Measurements from ENCODE around the gene ANTKMT. TPM values are rescaled to one million over a fixed set of nuclear protein-coding genes. Genes with fewer than 3 reads are reported as not detected.
"Not testable (repeated sequence)": the region's sequence is repeated elsewhere in the genome, so short reads cannot be mapped to it uniquely, and the experiment has no call there.

The ANTKMT gene
- total RNA-seq, 2 experiments from 2014 or later: 8.4 to 9.3 TPM

DNA sequence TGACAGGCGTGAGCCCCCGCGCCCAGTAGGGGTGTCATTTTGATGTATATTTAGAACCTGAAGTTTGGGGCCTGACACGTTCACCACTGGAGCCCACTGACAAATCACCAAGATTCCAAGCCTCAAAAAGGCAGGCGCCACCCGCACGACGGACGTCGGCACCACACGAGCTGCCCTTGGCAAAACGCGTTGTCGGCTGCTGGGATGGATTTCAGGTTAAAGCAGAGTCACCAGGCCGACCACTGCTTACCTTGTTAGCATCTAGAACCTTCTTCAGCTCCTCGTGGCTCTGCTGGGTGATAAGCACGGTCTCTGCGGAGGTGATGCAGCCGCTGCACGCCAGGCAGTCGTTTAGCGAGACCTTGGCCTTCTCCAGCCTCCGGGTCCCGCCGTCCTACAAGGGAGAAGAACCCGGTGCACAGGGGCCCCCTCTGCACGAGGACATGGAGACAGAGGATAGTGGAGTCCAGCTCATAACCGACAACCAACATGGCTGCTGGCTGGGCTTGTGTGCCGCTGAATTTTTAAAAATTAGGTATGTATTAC is 16.1 kb downstream of the ANTKMT start:
- DNase-seq: no peak
- H3K27me3 Mint-ChIP-seq: no peaks in the 10 kb centered on the region
- H3K4me3 Mint-ChIP-seq: no peak overlapping the region
- H3K36me3 Mint-ChIP-seq (ENCODE audit: low read depth): peaks cover 32% of the 10 kb centered on the region
- no peak overlapping the region for H3K27ac Mint-ChIP-seq
- no peaks in the 10 kb centered on the region for H3K9me3 Mint-ChIP-seq
- ChIA-PET CTCF (interaction anchor here (1.0 to 1.5 kb wide), 4 partner anchors 22 to 48 kb away, joined by 3 to 7 read pairs (median 4); partner anchors contain the start of gene METRN), POLR2A (interaction anchor here (1.2 kb wide), 1 partner anchor 47 kb away, joined by 4 read pairs; the partner anchor contains the start of gene WDR24)
- peaks cover 36% of the 10 kb centered on the region for H3K4me1 Mint-ChIP-seq

DNA sequence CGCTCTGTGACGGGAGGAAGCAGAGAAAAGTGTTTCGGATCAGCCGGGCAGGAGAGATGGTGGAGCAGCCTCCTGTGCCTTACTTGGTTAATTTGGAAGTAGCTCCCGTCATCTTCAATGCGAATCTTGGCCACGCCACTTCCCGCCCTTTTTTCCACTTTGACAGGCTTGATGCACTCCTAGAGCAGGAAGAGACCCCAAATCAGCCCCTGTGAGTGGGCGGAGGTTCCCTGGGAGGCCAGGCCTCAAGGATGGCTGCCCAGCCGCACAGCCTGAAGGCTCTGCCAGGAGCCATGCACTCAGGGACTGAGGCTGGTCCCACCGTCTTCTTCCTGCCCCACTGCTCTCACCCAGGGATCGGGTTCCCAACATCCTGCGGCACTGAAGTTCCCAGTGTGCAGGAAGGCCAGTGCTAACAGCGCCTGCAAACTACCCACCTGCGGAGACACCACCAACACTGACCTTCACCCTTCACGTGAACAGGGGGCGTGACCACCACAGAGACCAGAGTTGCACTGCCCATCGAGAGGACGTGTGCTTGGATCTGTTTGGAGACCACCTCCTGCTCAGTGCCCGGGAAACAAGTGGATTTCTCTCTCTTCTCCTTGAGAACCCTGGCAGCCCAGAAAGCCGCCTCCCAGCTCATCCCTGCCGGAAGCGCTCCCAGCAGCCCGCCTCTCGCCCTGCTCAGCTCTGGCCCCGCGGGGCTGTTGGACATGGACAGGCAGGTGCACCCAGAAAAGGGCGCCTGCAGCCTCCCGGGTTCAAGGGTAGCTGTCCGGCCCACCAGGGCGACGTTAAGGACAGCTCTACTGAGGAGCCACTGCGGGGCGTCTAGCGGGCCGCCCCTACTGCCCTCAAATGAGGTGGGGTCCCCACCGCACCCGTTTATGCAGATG is 18.9 kb downstream of the ANTKMT start:
- CTCF ChIA-PET: interaction anchor here (1.0 to 2.2 kb wide), 5 partner anchors 12 to 28 kb away, joined by 3 to 10 read pairs (median 5); partner anchors contain the start of gene ANTKMT
- H3K4me3 Mint-ChIP-seq: peak overlapping the region; percentile 77
- no peaks in the 10 kb centered on the region for H3K9me3 Mint-ChIP-seq
- H3K27ac Mint-ChIP-seq: peak overlapping the region; percentile 31
- peaks cover 36% of the 10 kb centered on the region for H3K4me1 Mint-ChIP-seq
- H3K27me3 Mint-ChIP-seq: no peaks in the 10 kb centered on the region
- no peak for DNase-seq
- H3K36me3 Mint-ChIP-seq (ENCODE audit: low read depth): peaks cover 24% of the 10 kb centered on the region
- POLR2A ChIA-PET: interaction anchor here (0.6 to 2.1 kb wide), 8 partner anchors 9 to 565 kb away, joined by 3 to 10 read pairs (median 4); partner anchors contain the start of genes ANTKMT, CHTF18 and RPUSD1

DNA sequence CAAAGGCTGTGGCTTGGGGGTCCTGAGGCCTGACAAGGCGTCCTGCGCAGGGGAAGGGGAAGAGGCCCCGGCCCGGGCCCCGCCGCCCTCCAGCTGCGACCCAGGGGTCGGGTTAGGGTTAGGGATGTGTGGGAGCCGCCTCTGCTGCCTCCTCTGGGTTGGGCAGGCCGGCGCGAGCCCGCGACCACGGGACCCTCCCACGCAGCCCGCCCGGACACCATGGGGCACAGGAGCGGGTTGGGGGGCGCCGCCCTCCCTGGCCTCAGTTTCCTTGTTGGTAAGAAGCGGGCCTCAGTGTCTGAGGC is 19.5 kb downstream of the ANTKMT start:
- DNase-seq: no peak
- POLR2A ChIA-PET: interaction anchor here (0.6 to 2.1 kb wide), 9 partner anchors 10 to 564 kb away, joined by 3 to 10 read pairs (median 4); partner anchors contain the start of genes ANTKMT, CHTF18 and RPUSD1
- no peaks in the 10 kb centered on the region for H3K9me3 Mint-ChIP-seq
- H3K4me1 Mint-ChIP-seq: peaks cover 32% of the 10 kb centered on the region
- peak overlapping the region; percentile 77 for H3K4me3 Mint-ChIP-seq
- H3K27me3 Mint-ChIP-seq: no peaks in the 10 kb centered on the region
- peaks cover 20% of the 10 kb centered on the region for H3K36me3 Mint-ChIP-seq (ENCODE audit: low read depth)
- H3K27ac Mint-ChIP-seq: peak overlapping the region; percentile 65
- CTCF ChIA-PET: interaction anchor here (1.0 to 2.2 kb wide), 5 partner anchors 12 to 29 kb away, joined by 3 to 10 read pairs (median 5); partner anchors contain the start of gene ANTKMT

DNA sequence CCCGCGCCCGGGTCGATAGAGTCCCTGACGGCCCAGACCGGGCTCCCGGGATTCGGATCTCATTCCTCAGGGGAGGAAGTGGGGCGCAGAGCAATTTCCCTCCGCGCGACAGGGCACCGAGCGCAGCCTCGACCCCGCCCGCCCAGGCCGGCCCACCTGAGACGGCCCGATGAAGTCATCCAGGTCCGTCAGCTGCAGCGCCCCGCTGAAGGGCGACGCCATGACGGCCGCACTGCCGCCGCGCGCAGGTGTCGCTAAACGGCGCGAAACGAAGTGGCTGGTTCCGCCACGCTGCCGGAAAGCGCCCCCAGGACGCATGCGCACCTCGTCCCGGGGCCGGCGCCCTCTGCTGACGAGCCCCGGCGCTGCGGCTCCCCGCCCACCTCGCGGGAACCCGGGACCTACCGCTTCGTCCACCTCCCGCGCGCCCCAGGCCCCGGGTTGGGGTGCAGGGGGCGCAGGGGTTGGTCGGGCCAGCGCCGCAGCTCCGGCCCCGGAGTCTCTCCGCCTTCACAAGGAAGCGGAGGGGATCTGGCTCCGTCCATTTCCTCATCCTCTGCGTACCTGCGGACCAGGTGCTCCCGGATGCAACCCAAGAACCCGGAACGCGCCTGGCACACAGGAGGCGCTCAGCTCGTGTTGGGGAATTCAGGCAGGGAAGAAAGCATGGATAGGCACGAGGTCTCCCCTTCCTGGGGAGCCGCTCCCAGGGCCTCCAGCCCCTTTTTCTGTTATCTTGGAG is 20.0 kb downstream of the ANTKMT start, which contains the start of gene CIAO3:
TSS of gene CIAO3 (minus strand) at position 234 of the 742 bp plus-strand sequence. CDS start at position 222, 12 bp downstream.
- Mint-ChIP-seq H3K4me1 (peaks cover 27% of the 10 kb centered on the region), H3K27ac (peak within 1 kb of the TSS; percentile 65), H3K36me3 (ENCODE audit: low read depth) (peaks cover 19% of the 10 kb centered on the region), H3K4me3 (peak within 1 kb of the TSS; percentile 77), H3K27me3 (no peaks in the 10 kb centered on the region), H3K9me3 (no peaks in the 10 kb centered on the region)
- CTCF ChIA-PET: interaction anchor here (0.9 to 2.2 kb wide), 7 partner anchors 13 to 319 kb away, joined by 3 to 10 read pairs (median 4); partner anchors contain the start of gene ANTKMT
- DNase-seq: peak; percentile 94
- POLR2A ChIA-PET: interaction anchor here (0.7 to 2.1 kb wide), 9 partner anchors 11 to 47 kb away, joined by 3 to 10 read pairs (median 4); partner anchors contain the start of genes ANTKMT, CHTF18 and RPUSD1

DNA sequence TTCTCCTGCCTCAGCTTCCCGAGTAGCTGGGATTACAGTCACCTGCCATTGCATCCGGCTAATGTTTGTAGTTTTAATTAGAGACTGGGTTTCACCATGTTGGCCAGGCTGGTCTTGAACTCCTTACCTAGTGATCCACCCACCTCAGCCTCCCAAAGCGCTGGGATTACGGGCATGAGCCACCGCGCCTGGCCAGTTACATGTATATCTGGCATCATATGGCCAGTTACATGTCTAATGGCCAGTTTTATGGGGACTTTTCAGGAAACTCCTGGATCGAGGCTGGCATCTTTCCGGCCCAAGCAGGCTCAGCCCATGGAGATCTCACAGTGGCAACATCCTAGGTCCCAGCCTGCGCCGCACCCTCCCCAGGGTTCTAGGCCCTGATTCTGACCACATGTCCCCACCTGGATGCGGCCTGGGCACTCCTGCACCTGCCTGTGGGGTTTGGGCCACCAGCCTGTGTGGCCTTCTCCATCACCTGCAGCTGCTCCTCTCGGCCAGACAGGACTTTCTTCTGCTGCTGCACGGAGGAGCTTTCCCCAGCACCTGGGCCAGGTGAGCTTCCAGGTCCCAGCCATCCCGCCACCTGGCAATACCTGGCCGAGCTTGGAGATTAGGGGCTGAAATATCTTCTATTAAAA is 21.2 kb downstream of the ANTKMT start:
- H3K27me3 Mint-ChIP-seq: no peaks in the 10 kb centered on the region
- peaks cover 16% of the 10 kb centered on the region for H3K4me1 Mint-ChIP-seq
- DNase-seq: no peak
- peak overlapping the region; percentile 66 for H3K4me3 Mint-ChIP-seq
- ChIA-PET POLR2A (interaction anchor here (1.5 kb wide), 1 partner anchor 40 kb away, joined by 4 read pairs; no protein-coding TSS in a partner anchor), CTCF (interaction anchor here (1.2 to 2.1 kb wide), 3 partner anchors 14 to 222 kb away, joined by 3 to 9 read pairs (median 4); no protein-coding TSS in a partner anchor)
- H3K36me3 Mint-ChIP-seq (ENCODE audit: low read depth): peaks cover 13% of the 10 kb centered on the region
- H3K27ac Mint-ChIP-seq: no peak overlapping the region
- no peaks in the 10 kb centered on the region for H3K9me3 Mint-ChIP-seq

DNA sequence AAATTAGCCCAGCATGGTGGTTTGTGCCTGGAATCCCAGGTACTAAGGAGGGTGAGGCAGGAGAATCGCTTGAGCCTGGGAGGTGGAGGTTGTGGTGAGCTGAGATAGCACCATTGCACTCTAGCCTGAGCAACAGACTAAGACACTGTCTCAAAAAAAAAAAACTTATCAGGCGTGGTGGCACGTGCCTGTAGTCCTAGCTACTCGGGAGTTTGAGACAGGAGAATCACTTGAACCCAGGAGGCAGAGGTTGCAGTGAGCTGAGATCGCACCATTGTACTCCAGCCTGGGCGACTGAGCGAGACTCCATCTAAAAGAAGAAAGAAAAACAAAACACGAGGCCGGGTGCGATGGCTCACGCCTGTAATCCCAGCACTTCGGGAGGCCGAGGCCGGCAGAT is 21.9 kb downstream of the ANTKMT start:
- H3K4me1 Mint-ChIP-seq: peaks cover 12% of the 10 kb centered on the region
- H3K27me3 Mint-ChIP-seq; H3K36me3 Mint-ChIP-seq (ENCODE audit: low read depth); H3K9me3 Mint-ChIP-seq; H3K4me3 Mint-ChIP-seq; DNase-seq; H3K27ac Mint-ChIP-seq: not testable (repeated sequence)
- CTCF ChIA-PET: interaction anchor here (0.7 to 1.5 kb wide), 2 partner anchors 13 to 42 kb away, joined by 3 read pairs; no protein-coding TSS in a partner anchor
- POLR2A ChIA-PET: interaction anchor here (0.6 kb wide), 1 partner anchor 26 kb away, joined by 3 read pairs; no protein-coding TSS in a partner anchor

DNA sequence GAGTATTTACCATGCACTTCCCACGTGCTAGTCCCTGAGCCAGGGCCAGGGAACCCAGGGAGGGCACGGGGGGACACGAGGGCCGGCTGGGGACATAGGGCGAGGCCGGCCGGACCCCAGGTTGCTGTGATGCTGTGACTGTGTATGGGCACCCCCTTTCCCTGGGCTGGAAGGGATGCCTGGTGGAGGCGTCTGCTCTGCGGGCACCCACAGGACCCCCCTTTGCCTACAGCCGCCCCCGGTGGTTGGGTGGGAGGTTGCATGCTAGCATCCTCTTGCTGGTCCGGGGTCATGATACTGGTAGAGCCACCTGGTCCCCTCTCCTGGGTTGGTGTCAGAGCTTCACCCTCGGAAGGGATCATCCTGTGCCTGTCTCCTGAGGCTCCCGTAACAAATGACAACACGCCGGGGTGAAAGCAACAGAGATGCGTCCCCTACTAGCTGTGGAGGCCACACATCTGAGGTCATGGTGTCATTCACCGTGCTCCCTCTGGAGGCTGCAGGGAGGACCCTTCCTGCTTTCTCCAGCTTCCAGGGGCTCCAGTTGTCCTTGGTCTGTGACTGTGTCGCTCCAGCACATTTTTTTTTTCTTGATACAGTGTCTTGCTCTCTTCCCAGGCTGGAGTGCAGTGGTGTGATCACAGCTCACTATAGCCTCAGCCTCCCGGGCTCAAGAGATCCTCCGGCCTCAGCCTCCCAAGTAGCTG is 23.0 kb downstream of the ANTKMT start:
- POLR2A ChIA-PET: no interaction called here
- Mint-ChIP-seq H3K36me3 (ENCODE audit: low read depth) (peaks cover 7% of the 10 kb centered on the region), H3K27ac (no peak overlapping the region), H3K4me1 (peaks cover 9% of the 10 kb centered on the region), H3K9me3 (no peaks in the 10 kb centered on the region), H3K4me3 (no peak overlapping the region), H3K27me3 (no peaks in the 10 kb centered on the region)
- no peak for DNase-seq
- CTCF ChIA-PET: interaction anchor here (1.0 kb wide), 1 partner anchor 41 kb away, joined by 3 read pairs; no protein-coding TSS in a partner anchor

DNA sequence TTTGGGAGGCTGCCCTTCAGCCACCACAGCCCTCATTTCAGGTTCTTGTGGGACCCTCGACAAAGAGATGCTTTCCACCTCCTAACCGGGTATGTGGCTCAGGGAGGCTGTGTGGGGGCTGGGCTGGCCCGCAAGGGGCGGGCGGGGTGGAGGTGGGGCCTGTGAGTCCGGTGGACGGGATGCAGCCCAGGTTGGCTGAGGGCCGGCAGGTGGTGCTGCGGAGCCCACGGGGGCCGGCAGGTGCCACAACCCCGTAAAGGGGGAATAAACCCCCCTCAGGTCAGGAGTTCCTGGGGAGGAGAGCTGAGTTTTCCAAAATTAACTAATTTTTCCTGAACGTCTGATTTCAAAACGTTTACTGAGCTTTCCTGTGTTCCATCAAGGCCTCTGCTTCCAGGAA is 24.8 kb downstream of the ANTKMT start:
- Mint-ChIP-seq H3K36me3 (ENCODE audit: low read depth) (no peaks in the 10 kb centered on the region), H3K27ac (no peak overlapping the region), H3K9me3 (no peaks in the 10 kb centered on the region), H3K27me3 (no peaks in the 10 kb centered on the region), H3K4me3 (no peak overlapping the region), H3K4me1 (no peaks in the 10 kb centered on the region)
- CTCF ChIA-PET: no interaction called here
- POLR2A ChIA-PET: no interaction called here
- DNase-seq: no peak

DNA sequence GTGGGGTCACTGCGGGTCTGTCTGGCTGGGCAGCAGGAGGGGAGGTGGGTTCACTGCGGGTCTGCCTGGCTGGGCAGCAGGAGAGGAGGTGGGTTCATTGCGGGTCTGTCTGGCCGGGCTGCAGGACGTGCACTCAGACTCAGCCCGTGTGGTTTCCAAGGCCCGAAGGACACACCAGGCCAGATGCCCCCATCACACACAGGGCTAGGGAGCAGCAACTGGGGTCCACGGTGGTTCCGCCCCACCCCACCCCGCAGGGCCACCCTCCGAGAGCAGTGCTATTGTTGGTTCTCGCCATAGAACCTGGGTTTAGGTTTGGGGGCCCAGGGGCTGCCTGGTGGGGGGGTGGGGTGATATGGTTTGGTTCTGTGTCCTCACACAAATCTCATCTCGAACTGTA is 25.7 kb downstream of the ANTKMT start:
- no peaks in the 10 kb centered on the region for H3K9me3 Mint-ChIP-seq
- no peaks in the 10 kb centered on the region for H3K36me3 Mint-ChIP-seq (ENCODE audit: low read depth)
- ChIA-PET POLR2A (no interaction called here), CTCF (no interaction called here)
- no peaks in the 10 kb centered on the region for H3K27me3 Mint-ChIP-seq
- H3K4me3 Mint-ChIP-seq: no peak overlapping the region
- H3K27ac Mint-ChIP-seq: no peak overlapping the region
- DNase-seq: no peak
- H3K4me1 Mint-ChIP-seq: no peaks in the 10 kb centered on the region

DNA sequence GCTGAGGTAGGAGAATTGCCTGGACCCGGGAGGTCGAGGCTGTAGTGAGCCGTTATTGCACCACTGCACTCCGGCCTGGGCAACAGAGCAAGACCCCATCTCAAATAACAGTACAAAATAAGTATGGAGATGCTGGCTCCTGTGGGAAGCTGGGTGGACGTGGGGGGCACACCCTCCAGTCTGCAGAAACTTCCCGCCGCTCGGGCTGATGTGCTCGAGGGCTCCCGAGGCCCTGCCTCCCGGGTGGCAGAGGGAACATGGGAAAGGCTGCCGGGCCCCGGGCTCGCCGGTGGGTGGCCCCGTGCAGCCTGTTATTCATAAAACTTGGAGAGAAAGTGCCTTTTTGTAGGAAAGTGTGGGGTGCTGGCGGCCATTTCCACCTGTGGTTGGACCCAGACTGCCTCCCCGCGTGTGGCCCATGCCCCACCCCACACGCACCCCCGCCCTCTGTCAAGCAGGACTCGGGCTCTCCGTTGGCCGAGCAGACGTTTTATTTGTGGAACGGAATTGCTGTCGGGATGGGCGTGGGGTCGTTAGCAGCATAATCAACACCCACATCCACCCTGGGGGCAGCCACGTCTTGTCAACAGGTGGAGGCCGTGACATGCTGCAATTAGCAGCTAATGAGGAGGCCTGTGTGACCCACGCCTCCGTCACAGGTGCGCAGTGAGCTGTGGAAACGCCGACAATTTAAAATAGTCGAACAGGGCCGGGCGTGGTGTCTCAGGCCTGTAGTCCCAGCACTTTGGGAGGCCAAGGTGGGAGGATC is 27.2 kb downstream of the ANTKMT start:
- POLR2A ChIA-PET: no interaction called here
- H3K4me3 Mint-ChIP-seq: no peak overlapping the region

DNA sequence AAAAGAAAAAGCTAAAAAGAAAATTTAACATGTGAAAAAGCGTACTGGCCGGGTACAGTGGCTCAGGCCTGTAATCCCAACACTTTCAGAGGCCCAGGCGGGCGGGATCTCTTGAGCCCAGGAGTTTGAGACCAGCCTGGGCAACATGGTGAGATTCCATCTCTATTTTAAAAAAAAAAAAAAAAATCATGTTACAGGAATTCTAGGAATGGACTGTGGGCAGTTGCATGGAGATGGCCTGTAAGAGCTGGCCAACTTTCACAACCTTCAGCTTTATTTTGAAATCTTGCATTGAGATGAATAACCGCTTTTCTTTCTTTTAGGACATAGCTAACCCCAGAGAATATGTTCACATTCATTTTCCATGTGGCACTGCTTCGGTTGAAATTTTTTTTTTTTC is 28.1 kb downstream of the ANTKMT start:
- ChIA-PET CTCF (interaction anchor here (0.7 to 1.5 kb wide), 2 partner anchors 33 to 1140 kb away, joined by 3 to 4 read pairs; no protein-coding TSS in a partner anchor), POLR2A (interaction anchor here (0.6 to 1.2 kb wide), 2 partner anchors 9 to 13 kb away, joined by 3 read pairs; no protein-coding TSS in a partner anchor)
- no peaks in the 10 kb centered on the region for H3K4me1 Mint-ChIP-seq
- no peaks in the 10 kb centered on the region for H3K9me3 Mint-ChIP-seq
- H3K36me3 Mint-ChIP-seq (ENCODE audit: low read depth): no peaks in the 10 kb centered on the region
- no peak overlapping the region for H3K27ac Mint-ChIP-seq
- no peak for DNase-seq
- no peaks in the 10 kb centered on the region for H3K27me3 Mint-ChIP-seq
- no peak overlapping the region for H3K4me3 Mint-ChIP-seq

More for the DNA sequence above, 27.2 kb downstream of the ANTKMT start:
- CTCF ChIA-PET: interaction anchor here (1.5 kb wide), 1 partner anchor 32 kb away, joined by 4 read pairs; no protein-coding TSS in a partner anchor
- H3K9me3 Mint-ChIP-seq: no peaks in the 10 kb centered on the region
- DNase-seq: no peak
- no peaks in the 10 kb centered on the region for H3K36me3 Mint-ChIP-seq (ENCODE audit: low read depth)
- no peaks in the 10 kb centered on the region for H3K27me3 Mint-ChIP-seq
- no peaks in the 10 kb centered on the region for H3K4me1 Mint-ChIP-seq
- no peak overlapping the region for H3K27ac Mint-ChIP-seq
